Effector memory CD4-positive, alpha-beta T cell (primary cell): ENCODE results near the gene NTRK2.

Experiments used
- DNase-seq, 3 donors: peaks; one replicate each; pipeline ENCODE4 v3.0.0-alpha.2; 2020
- H3K27ac ChIP-seq: 2 replicates; pipeline ENCODE4 v1.7.0; 2013; ENCODE audit warnings: mild to moderate bottlenecking, low read length, moderate library complexity; ENCODE audit not compliant: insufficient read depth, poor library complexity, severe bottlenecking
- H3K27me3 ChIP-seq: replicated peaks from 2 replicates; pipeline ENCODE4 v1.7.0; 2013; ENCODE audit warnings: mild to moderate bottlenecking, low read length; ENCODE audit not compliant: insufficient read depth, control insufficient read depth, poor library complexity, severe bottlenecking
- H3K36me3 ChIP-seq: 2 replicates; pipeline ENCODE4 v1.7.0; 2013; ENCODE audit warnings: mild to moderate bottlenecking, low read length, moderate library complexity; ENCODE audit not compliant: control insufficient read depth, insufficient read depth
- H3K4me1 ChIP-seq: 2 replicates; pipeline ENCODE4 v1.7.0; 2013; ENCODE audit warnings: low read length, mild to moderate bottlenecking; ENCODE audit not compliant: control insufficient read depth, insufficient read depth, poor library complexity, severe bottlenecking
- H3K4me3 ChIP-seq: 2 replicates; pipeline ENCODE4 v1.7.0; 2013; ENCODE audit warnings: low read length, low read depth, mild to moderate bottlenecking; ENCODE audit not compliant: insufficient read depth, poor library complexity, severe bottlenecking
- H3K9me3 ChIP-seq: 2 replicates; pipeline ENCODE4 v1.7.0; 2013; ENCODE audit warnings: mild to moderate bottlenecking, low read length, moderate library complexity; ENCODE audit not compliant: control insufficient read depth

The NTRK2 gene

GRCh38 chr9:84863372-84863771 is 193.8 kb downstream of the NTRK2 start:
- no peaks in the 10 kb centered on the region for H3K36me3 ChIP-seq
- H3K9me3 ChIP-seq, result no peaks in the 10 kb centered on the region
- H3K27ac ChIP-seq, result no peak overlapping the region
- no peaks in the 10 kb centered on the region for H3K4me1 ChIP-seq
- H3K27me3 ChIP-seq, result no peaks in the 10 kb centered on the region
- no peak overlapping the region for H3K4me3 ChIP-seq
- no peak for DNase-seq

GRCh38 chr9:84866396-84867175 is 197.1 kb downstream of the NTRK2 start:
- H3K27me3 ChIP-seq, result no peaks in the 10 kb centered on the region
- no peak for DNase-seq
- H3K4me3 ChIP-seq, result no peak overlapping the region
- H3K36me3 ChIP-seq, result no peaks in the 10 kb centered on the region
- H3K27ac ChIP-seq, result no peak overlapping the region
- no peaks in the 10 kb centered on the region for H3K4me1 ChIP-seq
- no peaks in the 10 kb centered on the region for H3K9me3 ChIP-seq

- H3K36me3 ChIP-seq, result no peaks in the 10 kb centered on the region
- H3K9me3 ChIP-seq, result no peaks in the 10 kb centered on the region
Measured at GRCh38 chr9:84867186-84867585, 197.7 kb downstream of the NTRK2 start.

GRCh38 chr9:84869091-84869490 is 199.6 kb downstream of the NTRK2 start:
- H3K27me3 ChIP-seq, result no peaks in the 10 kb centered on the region
- no peaks in the 10 kb centered on the region for H3K36me3 ChIP-seq
- no peaks in the 10 kb centered on the region for H3K9me3 ChIP-seq
- no peak overlapping the region for H3K27ac ChIP-seq
- DNase-seq, result no peak
- no peak overlapping the region for H3K4me3 ChIP-seq
- no peaks in the 10 kb centered on the region for H3K4me1 ChIP-seq

More at GRCh38 chr9:84867186-84867585, 197.7 kb downstream of the NTRK2 start:
- no peaks in the 10 kb centered on the region for H3K4me1 ChIP-seq
- H3K27me3 ChIP-seq, result no peaks in the 10 kb centered on the region
- DNase-seq, result no peak
- H3K27ac ChIP-seq, result no peak overlapping the region
- no peak overlapping the region for H3K4me3 ChIP-seq

- Histone ChIP-seq H3K4me3 (no peak overlapping the region), H3K9me3 (no peaks in the 10 kb centered on the region), H3K36me3 (no peaks in the 10 kb centered on the region), H3K27me3 (no peaks in the 10 kb centered on the region), H3K27ac (no peak overlapping the region), H3K4me1 (no peaks in the 10 kb centered on the region)
- no peak for DNase-seq
Measured at GRCh38 chr9:84871983-84872382, 202.5 kb downstream of the NTRK2 start.

- no peak overlapping the region for H3K4me3 ChIP-seq
- H3K36me3 ChIP-seq, result no peaks in the 10 kb centered on the region
- no peaks in the 10 kb centered on the region for H3K27me3 ChIP-seq
- no peak for DNase-seq
- H3K27ac ChIP-seq, result no peak overlapping the region
- no peaks in the 10 kb centered on the region for H3K9me3 ChIP-seq
- no peaks in the 10 kb centered on the region for H3K4me1 ChIP-seq
Measured at GRCh38 chr9:84874022-84874421, 204.5 kb downstream of the NTRK2 start.

- H3K4me1 ChIP-seq, result no peaks in the 10 kb centered on the region
- no peak overlapping the region for H3K27ac ChIP-seq
- H3K27me3 ChIP-seq, result no peaks in the 10 kb centered on the region
- no peaks in the 10 kb centered on the region for H3K9me3 ChIP-seq
- no peak overlapping the region for H3K4me3 ChIP-seq
- no peaks in the 10 kb centered on the region for H3K36me3 ChIP-seq
- DNase-seq, result no peak
Measured at GRCh38 chr9:84874596-84874995, 205.1 kb downstream of the NTRK2 start.

GRCh38 chr9:84875193-84875592 is 205.7 kb downstream of the NTRK2 start:
- Histone ChIP-seq H3K4me1 (no peaks in the 10 kb centered on the region), H3K27me3 (no peaks in the 10 kb centered on the region), H3K27ac (no peak overlapping the region), H3K36me3 (no peaks in the 10 kb centered on the region), H3K4me3 (no peak overlapping the region), H3K9me3 (no peaks in the 10 kb centered on the region)
- DNase-seq, result no peak

GRCh38 chr9:84879631-84880030 is 210.1 kb downstream of the NTRK2 start:
- H3K9me3 ChIP-seq, result no peaks in the 10 kb centered on the region
- no peaks in the 10 kb centered on the region for H3K27me3 ChIP-seq
- H3K36me3 ChIP-seq, result no peaks in the 10 kb centered on the region
- no peak for DNase-seq
- H3K4me3 ChIP-seq, result no peak overlapping the region
- H3K27ac ChIP-seq, result no peak overlapping the region
- no peaks in the 10 kb centered on the region for H3K4me1 ChIP-seq

GRCh38 chr9:84880835-84881234 is 211.3 kb downstream of the NTRK2 start:
- H3K4me3 ChIP-seq, result no peak overlapping the region
- no peak for DNase-seq
- H3K27ac ChIP-seq, result no peak overlapping the region
- no peaks in the 10 kb centered on the region for H3K4me1 ChIP-seq
- H3K36me3 ChIP-seq, result no peaks in the 10 kb centered on the region
- H3K27me3 ChIP-seq, result no peaks in the 10 kb centered on the region
- H3K9me3 ChIP-seq, result no peaks in the 10 kb centered on the region
